Mucosa of descending colon (tissue), 3 donors: ENCODE data around the gene BET1. TPM values are rescaled to one million over a fixed set of nuclear protein-coding genes. Genes with fewer than 3 reads are reported as not detected.

Experiments
- ATAC-seq: fragments of 200-7000 bp; cut with Tn5 transposase; one replicate; pipeline ENCODE4 v1.9.1; 2020; ENCODE audit warnings: mild to moderate bottlenecking, moderate library complexity
- DNase-seq, 3 donors: peaks; one replicate each; pipeline ENCODE4 v3.0.0-alpha.2; 2020
- H3K36me3 ChIP-seq: fragments of 200-600 bp; one replicate; pipeline ENCODE4 v1.8.0; 2021; ENCODE audit warnings: low read depth, mild to moderate bottlenecking
- H3K4me1 ChIP-seq: fragments of 200-600 bp; one replicate; pipeline ENCODE4 v1.8.0; 2021; ENCODE audit warnings: low read depth, mild to moderate bottlenecking
- H3K4me3 ChIP-seq: fragments of 200-600 bp; one replicate; pipeline ENCODE4 v1.8.0; 2021; ENCODE audit warnings: mild to moderate bottlenecking
- H3K9me3 ChIP-seq: fragments of 200-600 bp; one replicate; pipeline ENCODE4 v1.8.0; 2021; ENCODE audit warnings: mild to moderate bottlenecking
- CTCF ChIP-seq: fragments of 200-600 bp; IDR thresholded peaks from one replicate; pipeline ENCODE4 v1.8.0; 2022; ENCODE audit warnings: antibody characterized with exemption, mild to moderate bottlenecking
- intact Hi-C, 2 donors: fragments of 100-400 bp; cut with DNase I in 1 of 2; cut with micrococcal nuclease in 1 of 2; formaldehyde crosslinking; loops; one replicate each; pipeline versions ENCODE4 v1.11.0 to v1.11.1; 2022; cut with DNase I, micrococcal nuclease
- total RNA-seq, 3 donors: library from RNA; stranded (reverse); fragmentation: NEBNext Ultra II Directional in 2 of 3; extraction: Animal tissue kit (Norgen Biotek cat#: 25700) in 2 of 3; gene quantifications; one replicate each; pipeline versions ENCODE4 v1.2.1 to v1.2.4, GENCODE V29; 2021 to 2023
- donor health status: DM: no; HTN: no; CAD: no; lungs with moderate emphysema.
- donor health status: DM: no; HTN: no; CAD: no.
- donor health status: DM: no; HTN: yes; CAD: no.

Gene BET1
- total RNA-seq, 3 donors from 2014 or later: 16.4 to 21.4 (median 18.9) TPM

- intact Hi-C loops: no loop called here
- H3K4me3 ChIP-seq: no peak overlapping the region
- no peak for DNase-seq
- ATAC-seq: no peak
- TF ChIP-seq CTCF: no peak
- no peaks in the 10 kb centered on the region for H3K36me3 ChIP-seq
- no peaks in the 10 kb centered on the region for H3K4me1 ChIP-seq
- H3K9me3 ChIP-seq: no peaks in the 10 kb centered on the region
These were observed 45.5 kb downstream of the BET1 start for GRCh38 chr7:93958651-93959050.

- DNase-seq (no peak), ATAC-seq (no peak)
- no peak overlapping the region for H3K4me3 ChIP-seq
- no peak for TF ChIP-seq CTCF
- intact Hi-C loops: no loop called here
- H3K4me1 ChIP-seq: no peaks in the 10 kb centered on the region
- no peaks in the 10 kb centered on the region for H3K36me3 ChIP-seq
- no peaks in the 10 kb centered on the region for H3K9me3 ChIP-seq
These were observed 45.9 kb downstream of the BET1 start for GRCh38 chr7:93958216-93958615.

GRCh38 chr7:93957767-93958166 is 46.4 kb downstream of the BET1 start:
- ATAC-seq: no peak
- Histone ChIP-seq H3K4me3 (no peak overlapping the region), H3K9me3 (no peaks in the 10 kb centered on the region), H3K36me3 (no peaks in the 10 kb centered on the region), H3K4me1 (no peaks in the 10 kb centered on the region)
- no peak for DNase-seq
- intact Hi-C loops: no loop called here
- TF ChIP-seq CTCF: no peak

GRCh38 chr7:93955304-93955703 is 48.9 kb downstream of the BET1 start:
- DNase-seq: no peak
- no peak for ATAC-seq
- H3K4me3 ChIP-seq: no peak overlapping the region
- intact Hi-C loops: no loop called here
- H3K4me1 ChIP-seq: no peaks in the 10 kb centered on the region
- no peaks in the 10 kb centered on the region for H3K9me3 ChIP-seq
- TF ChIP-seq CTCF: no peak
- no peaks in the 10 kb centered on the region for H3K36me3 ChIP-seq

- H3K36me3 ChIP-seq: no peaks in the 10 kb centered on the region
- no peak for TF ChIP-seq CTCF
- H3K9me3 ChIP-seq: no peaks in the 10 kb centered on the region
- no peaks in the 10 kb centered on the region for H3K4me1 ChIP-seq
- no peak overlapping the region for H3K4me3 ChIP-seq
- ATAC-seq (no peak), DNase-seq (no peak)
- intact Hi-C loops: no loop called here
These were observed 54.7 kb downstream of the BET1 start for GRCh38 chr7:93949423-93949822.

GRCh38 chr7:93948873-93949272 is 55.3 kb downstream of the BET1 start:
- no peaks in the 10 kb centered on the region for H3K4me1 ChIP-seq
- intact Hi-C loops: no loop called here
- TF ChIP-seq CTCF: no peak
- no peaks in the 10 kb centered on the region for H3K9me3 ChIP-seq
- no peak for DNase-seq
- H3K4me3 ChIP-seq: no peak overlapping the region
- ATAC-seq: no peak
- H3K36me3 ChIP-seq: no peaks in the 10 kb centered on the region
